Neural cell (in vitro differentiated cells): ENCODE data around the gene MTPN. TPM values are rescaled to one million over a fixed set of nuclear protein-coding genes. Genes with fewer than 3 reads are reported as not detected.

Source experiments
- H2AFZ ChIP-seq: fragments of 200-600, 300-800 bp; sonication (generic), shearing (Covaris generic); 2 replicates; pipeline ENCODE4 v1.6.0; 2014; ENCODE audit warnings: low read depth, mild to moderate bottlenecking, antibody characterized with exemption, low read length, moderate library complexity
- H3F3A ChIP-seq: fragments of 200-600 bp; shearing (Covaris generic); 2 replicates; pipeline ENCODE4 v1.6.1; 2016; ENCODE audit warnings: mild to moderate bottlenecking, moderate library complexity, mixed read lengths, antibody characterized with exemption, low read length; ENCODE audit not compliant: insufficient read depth, poor library complexity, severe bottlenecking
- H3K27ac ChIP-seq: fragments of 200-600, 300-800 bp; sonication (generic), shearing (Covaris generic); 2 replicates; pipeline ENCODE4 v1.5.1; 2014; ENCODE audit warnings: mild to moderate bottlenecking, low read length, moderate library complexity
- H3K27me3 ChIP-seq: fragments of 300-800, 200-600 bp; sonication (generic), shearing (Covaris generic); 2 replicates; pipeline ENCODE4 v1.6.0; 2014; ENCODE audit warnings: mild to moderate bottlenecking, low read depth, low read length, moderate library complexity; ENCODE audit not compliant: insufficient read depth
- H3K36me3 ChIP-seq: fragments of 300-800, 200-600 bp; sonication (generic), shearing (Covaris generic); 2 replicates; pipeline ENCODE4 v1.5.1; 2014; ENCODE audit warnings: mild to moderate bottlenecking, antibody characterized with exemption, low read length, moderate library complexity; ENCODE audit not compliant: insufficient read depth
- H3K4me2 ChIP-seq: fragments of 300-800, 200-600 bp; sonication (generic), shearing (Covaris generic); 2 replicates; pipeline ENCODE4 v1.6.0; 2014; ENCODE audit warnings: mild to moderate bottlenecking, low read length
- H3K4me3 ChIP-seq: fragments of 300-800, 200-600 bp; sonication (generic), shearing (Covaris generic); 2 replicates; pipeline ENCODE4 v1.5.1; 2014; ENCODE audit warnings: mild to moderate bottlenecking, low read length, moderate library complexity
- H3K79me2 ChIP-seq: fragments of 200-600 bp; shearing (Covaris generic); replicated peaks from 2 replicates; pipeline ENCODE4 v1.6.0; 2014; ENCODE audit warnings: mild to moderate bottlenecking, low read length, moderate library complexity; ENCODE audit not compliant: insufficient read depth
- H3K9ac ChIP-seq: fragments of 300-800, 200-600 bp; sonication (generic), shearing (Covaris generic); 2 replicates; pipeline ENCODE4 v1.6.1; 2016; ENCODE audit warnings: mild to moderate bottlenecking, low read length, mixed read lengths
- H3K9me2 ChIP-seq: fragments of 200-600 bp; shearing (Covaris generic); 2 replicates; pipeline ENCODE4 v1.6.1; 2016; ENCODE audit warnings: mild to moderate bottlenecking, low read length, mixed read lengths; ENCODE audit not compliant: insufficient read depth
- H3K9me3 ChIP-seq: fragments of 200-600, 300-800 bp; sonication (generic), shearing (Covaris generic); 2 replicates; pipeline ENCODE4 v1.6.1; 2016; ENCODE audit warnings: mild to moderate bottlenecking, mixed run types, low read length, moderate library complexity, mixed read lengths
- H4K20me1 ChIP-seq: fragments of 200-600 bp; shearing (Covaris generic); 2 replicates; pipeline ENCODE4 v1.6.1; 2016; ENCODE audit warnings: mild to moderate bottlenecking, mixed run types; ENCODE audit not compliant: insufficient read depth
- EP300 ChIP-seq: fragments of 450-650 bp; conservative IDR thresholded peaks from 2 replicates; pipeline ENCODE4 v1.6.1; 2014; ENCODE audit warnings: antibody characterized with exemption, mild to moderate bottlenecking, moderate library complexity; ENCODE audit not compliant: poor library complexity, severe bottlenecking
- EZH2 ChIP-seq: fragments of 200-600, 300-800 bp; shearing (Covaris generic), sonication (generic); IDR thresholded peaks from 2 replicates; pipeline ENCODE4 v1.6.1; 2014; ENCODE audit warnings: antibody characterized with exemption, low read length, borderline replicate concordance, mild to moderate bottlenecking; ENCODE audit not compliant: insufficient read depth, poor library complexity, severe bottlenecking
- MXI1 ChIP-seq: fragments of 450-650 bp; conservative IDR thresholded peaks from 2 replicates; pipeline ENCODE4 v1.6.1; 2014; ENCODE audit warnings: antibody characterized with exemption, mild to moderate bottlenecking; ENCODE audit not compliant: poor library complexity, severe bottlenecking
- POLR2AphosphoS5 ChIP-seq: IDR thresholded peaks from 2 replicates; pipeline ENCODE4 v1.6.1; 2012
- RAD21 ChIP-seq: fragments of 450-650 bp; conservative IDR thresholded peaks from 2 replicates; pipeline ENCODE4 v1.6.1; 2014; ENCODE audit warnings: antibody characterized with exemption, mild to moderate bottlenecking, moderate library complexity
- SMC3 ChIP-seq: fragments of 450-650 bp; conservative IDR thresholded peaks from 2 replicates; pipeline ENCODE4 v1.6.1; 2014; ENCODE audit warnings: antibody characterized with exemption, mild to moderate bottlenecking, moderate library complexity; ENCODE audit not compliant: poor library complexity
- TAF1 ChIP-seq: IDR thresholded peaks from 2 replicates; pipeline ENCODE4 v1.6.1; 2012; ENCODE audit warnings: low read depth
- polyA plus RNA-seq: library from polyadenylated mRNA; depleted of rRNA; stranded (reverse); fragments of >200 nt; gene quantifications from 2 replicates; pipeline ENCODE4 v1.2.3, GENCODE V29; 2014
- TF ChIP-seq, protein P1 (sequence below): IDR thresholded peaks from 2 replicates; pipeline ENCODE4 v1.6.1; 2012; ENCODE audit warnings: borderline replicate concordance

MTPN gene
- polyA plus RNA-seq, 1 donor from 2014 or later, result 133 TPM

DNA sequence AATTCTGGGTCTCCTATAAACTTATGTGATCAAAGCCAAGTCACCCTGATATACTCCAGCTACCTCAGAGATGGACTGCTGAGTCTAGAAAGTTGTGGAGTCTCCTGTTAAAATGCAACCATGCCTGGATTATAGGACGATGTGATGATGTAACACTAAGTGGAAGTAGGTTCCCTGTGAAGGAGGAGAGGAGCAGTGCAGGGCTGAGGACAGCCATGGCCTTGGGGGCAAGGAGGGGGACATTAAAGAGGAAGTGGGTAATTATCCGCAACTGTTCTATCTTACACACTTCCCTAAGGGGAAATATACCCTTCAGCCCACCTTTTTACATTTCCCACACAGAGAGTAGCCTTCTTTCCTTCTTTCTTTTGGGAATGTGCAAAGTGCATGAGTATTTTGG lies 63.8 kb downstream of the MTPN start:
- Histone ChIP-seq H3K4me2 (no peak overlapping the region), H3K9me2 (no peaks in the 10 kb centered on the region)
- TF ChIP-seq, protein P1, sequence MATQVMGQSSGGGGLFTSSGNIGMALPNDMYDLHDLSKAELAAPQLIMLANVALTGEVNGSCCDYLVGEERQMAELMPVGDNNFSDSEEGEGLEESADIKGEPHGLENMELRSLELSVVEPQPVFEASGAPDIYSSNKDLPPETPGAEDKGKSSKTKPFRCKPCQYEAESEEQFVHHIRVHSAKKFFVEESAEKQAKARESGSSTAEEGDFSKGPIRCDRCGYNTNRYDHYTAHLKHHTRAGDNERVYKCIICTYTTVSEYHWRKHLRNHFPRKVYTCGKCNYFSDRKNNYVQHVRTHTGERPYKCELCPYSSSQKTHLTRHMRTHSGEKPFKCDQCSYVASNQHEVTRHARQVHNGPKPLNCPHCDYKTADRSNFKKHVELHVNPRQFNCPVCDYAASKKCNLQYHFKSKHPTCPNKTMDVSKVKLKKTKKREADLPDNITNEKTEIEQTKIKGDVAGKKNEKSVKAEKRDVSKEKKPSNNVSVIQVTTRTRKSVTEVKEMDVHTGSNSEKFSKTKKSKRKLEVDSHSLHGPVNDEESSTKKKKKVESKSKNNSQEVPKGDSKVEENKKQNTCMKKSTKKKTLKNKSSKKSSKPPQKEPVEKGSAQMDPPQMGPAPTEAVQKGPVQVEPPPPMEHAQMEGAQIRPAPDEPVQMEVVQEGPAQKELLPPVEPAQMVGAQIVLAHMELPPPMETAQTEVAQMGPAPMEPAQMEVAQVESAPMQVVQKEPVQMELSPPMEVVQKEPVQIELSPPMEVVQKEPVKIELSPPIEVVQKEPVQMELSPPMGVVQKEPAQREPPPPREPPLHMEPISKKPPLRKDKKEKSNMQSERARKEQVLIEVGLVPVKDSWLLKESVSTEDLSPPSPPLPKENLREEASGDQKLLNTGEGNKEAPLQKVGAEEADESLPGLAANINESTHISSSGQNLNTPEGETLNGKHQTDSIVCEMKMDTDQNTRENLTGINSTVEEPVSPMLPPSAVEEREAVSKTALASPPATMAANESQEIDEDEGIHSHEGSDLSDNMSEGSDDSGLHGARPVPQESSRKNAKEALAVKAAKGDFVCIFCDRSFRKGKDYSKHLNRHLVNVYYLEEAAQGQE, result no peak
- TF ChIP-seq EZH2 (no peak), MXI1 (no peak), POLR2AphosphoS5 (no peak)

DNA sequence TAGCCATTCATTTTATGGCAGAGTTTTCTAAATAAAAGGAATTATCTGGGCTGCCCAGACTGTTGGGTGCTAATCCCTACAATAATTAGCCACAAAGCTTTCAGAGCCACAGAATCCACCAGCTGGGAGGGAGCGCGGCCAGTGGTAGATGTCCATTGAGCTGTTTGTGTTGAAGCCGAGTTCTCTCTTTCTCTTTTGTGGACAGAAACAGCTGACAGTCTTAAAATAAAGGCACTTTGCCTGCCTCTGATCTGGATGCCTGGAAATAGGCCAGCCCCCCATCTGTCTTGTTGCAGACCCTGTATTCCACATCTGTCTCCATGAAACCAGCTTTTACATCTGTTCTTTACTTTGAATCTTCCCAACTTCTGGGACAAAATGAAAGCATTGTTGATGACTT lies 66.1 kb downstream of the MTPN start:
- Histone ChIP-seq H3K4me3 (no peak overlapping the region), H3K27ac (no peak overlapping the region), H3K9ac (no peak overlapping the region), H3K9me2 (no peaks in the 10 kb centered on the region), H2AFZ (no peak overlapping the region), H3K27me3 (no peaks in the 10 kb centered on the region), H3K9me3 (no peaks in the 10 kb centered on the region), H3K79me2 (no peaks in the 10 kb centered on the region), H3K4me2 (no peak overlapping the region), H3F3A (no peaks in the 10 kb centered on the region), H3K36me3 (no peaks in the 10 kb centered on the region), H4K20me1 (no peaks in the 10 kb centered on the region)
- TF ChIP-seq EZH2, result no peak
- TF ChIP-seq MXI1, result no peak
- no peak for TF ChIP-seq RAD21
- TF ChIP-seq SMC3, result no peak
- TF ChIP-seq, protein P1, result no peak
- no peak for TF ChIP-seq POLR2AphosphoS5
- no peak for TF ChIP-seq EP300
- no peak for TF ChIP-seq TAF1

More for the DNA sequence above, 63.8 kb downstream of the MTPN start:
- H3K4me3 ChIP-seq, result no peak overlapping the region
- no peaks in the 10 kb centered on the region for H3K9me3 ChIP-seq
- no peak overlapping the region for H3K27ac ChIP-seq
- no peaks in the 10 kb centered on the region for H3K79me2 ChIP-seq
- H4K20me1 ChIP-seq, result no peaks in the 10 kb centered on the region
- no peaks in the 10 kb centered on the region for H3K36me3 ChIP-seq
- H3F3A ChIP-seq, result no peaks in the 10 kb centered on the region
- no peaks in the 10 kb centered on the region for H3K27me3 ChIP-seq
- H2AFZ ChIP-seq, result no peak overlapping the region
- H3K9ac ChIP-seq, result no peak overlapping the region
